NOMO-1 treated with DMSO at 0.1 percent for 48 hours (cell line): Measurements from ENCODE around the gene SHISA9.

Source experiments
- DNase-seq: peaks from one replicate; lab custom pipeline; 2025; ENCODE audit not compliant: unreplicated experiment; lab: John Stamatoyannopoulos, UW

The SHISA9 gene

DNA sequence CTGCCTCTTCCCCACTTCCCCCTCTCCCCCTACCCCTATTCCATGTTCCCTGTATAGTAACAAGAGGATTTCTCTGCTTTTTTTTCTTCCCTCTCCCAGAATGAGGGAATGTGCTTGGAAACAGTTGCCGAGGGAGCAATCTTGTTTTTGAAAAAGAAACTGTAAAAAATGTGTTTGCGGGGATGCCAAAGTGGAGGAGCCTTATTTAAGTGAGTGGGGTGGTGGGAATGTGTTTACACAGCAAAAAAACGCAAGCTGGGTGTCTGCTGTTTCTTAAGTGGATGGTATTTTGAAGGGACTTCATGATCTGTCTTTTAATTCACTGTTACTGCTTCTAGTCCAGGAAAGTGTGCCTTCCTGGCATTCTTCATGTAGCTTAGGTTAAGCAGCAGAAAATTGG lies 254.4 kb downstream of the SHISA9 start:
- no peak for DNase-seq

DNA sequence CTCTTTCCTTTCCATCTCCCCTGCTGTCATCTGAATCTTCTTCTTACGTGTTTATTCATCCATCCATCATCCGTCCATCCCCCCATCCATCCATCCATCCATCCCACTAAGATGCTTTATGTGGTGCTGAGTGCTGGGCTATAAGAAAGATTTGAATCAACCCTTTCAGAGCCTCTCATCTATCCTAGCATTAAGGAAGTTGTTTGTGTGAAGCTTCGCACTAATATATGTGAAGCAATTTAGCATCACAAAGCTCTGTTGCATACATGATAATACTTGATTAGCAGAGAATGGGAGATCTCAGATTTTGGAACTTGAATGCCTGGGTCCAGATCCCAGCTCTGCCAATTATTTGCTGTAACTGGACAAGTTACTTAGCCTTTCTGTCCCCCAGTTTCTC lies 255.7 kb downstream of the SHISA9 start:
- DNase-seq, result no peak

GRCh38 chr16:13158427-13158826 lies 257.0 kb downstream of the SHISA9 start:
- DNase-seq, result no peak

- DNase-seq, result no peak
Observed at GRCh38 chr16:13165024-13165423, 263.6 kb downstream of the SHISA9 start.

GRCh38 chr16:13168091-13168572 lies 266.7 kb downstream of the SHISA9 start:
- DNase-seq, result no peak

DNA sequence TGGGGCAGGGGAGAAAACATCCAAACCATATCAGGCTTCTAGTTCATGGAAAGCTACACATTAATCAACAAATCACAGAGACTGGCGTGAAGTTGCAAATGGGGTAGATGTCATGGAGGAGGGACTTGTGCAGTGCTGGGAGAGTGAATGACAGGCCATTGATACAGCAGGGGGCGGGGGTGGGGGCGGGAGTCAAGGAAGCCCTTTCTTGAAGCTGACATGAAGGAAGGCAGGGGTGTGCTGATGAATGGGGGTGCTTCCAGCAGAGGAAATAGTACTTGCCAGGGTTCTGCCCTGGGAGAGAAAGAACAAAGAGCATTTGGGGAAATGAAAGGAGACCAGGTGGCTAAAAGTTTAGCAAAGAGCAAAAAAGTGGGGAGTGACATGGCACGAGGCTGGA lies 269.9 kb downstream of the SHISA9 start:
- no peak for DNase-seq

- no peak for DNase-seq
Observed at GRCh38 chr16:13176711-13177110, 275.3 kb downstream of the SHISA9 start.

DNA sequence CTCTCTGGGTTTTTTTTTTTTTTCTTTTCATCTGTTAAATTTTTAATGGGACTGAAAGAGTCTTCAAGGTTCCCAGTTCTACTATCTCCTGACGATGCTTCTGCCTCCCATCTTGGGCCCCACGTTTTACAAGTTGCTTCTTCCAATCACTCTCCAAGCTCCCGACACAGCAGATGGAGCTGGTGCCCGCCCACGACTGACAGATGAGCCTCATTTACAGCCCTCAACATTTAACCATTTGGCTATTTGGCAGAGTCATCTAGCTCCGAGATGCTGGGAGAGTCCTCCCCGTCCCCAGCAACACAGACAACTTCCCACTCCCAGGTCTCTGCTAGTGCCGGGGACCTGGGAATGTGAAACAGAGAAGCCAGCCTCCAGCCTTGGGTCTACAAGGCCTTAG lies 276.9 kb downstream of the SHISA9 start:
- DNase-seq, result no peak

- DNase-seq, result no peak
Observed at GRCh38 chr16:13181432-13181831, 280.0 kb downstream of the SHISA9 start.

- no peak for DNase-seq
Observed at GRCh38 chr16:13186813-13187212, 285.4 kb downstream of the SHISA9 start.

GRCh38 chr16:13189250-13189649 lies 287.9 kb downstream of the SHISA9 start:
- no peak for DNase-seq

- DNase-seq, result no peak
Observed at GRCh38 chr16:13193721-13194120, 292.3 kb downstream of the SHISA9 start.

DNA sequence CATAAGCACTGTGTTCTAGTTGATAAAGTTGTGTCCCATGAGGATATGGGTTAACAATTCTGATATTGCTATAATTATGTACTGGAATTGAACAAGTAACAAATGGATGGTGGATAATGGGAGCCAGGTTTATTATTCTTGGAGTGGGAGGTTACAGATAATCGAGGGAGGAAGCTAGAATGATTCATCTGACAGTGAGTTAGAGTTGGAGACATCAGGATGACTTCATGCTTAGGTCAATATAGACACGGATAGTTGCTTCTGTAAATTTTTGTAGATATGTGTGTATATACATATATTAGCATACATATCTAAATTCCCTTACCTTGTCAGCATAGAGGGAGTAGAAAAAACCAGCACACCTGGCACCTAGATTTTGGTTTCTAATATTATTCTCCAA lies 293.4 kb downstream of the SHISA9 start:
- DNase-seq, result no peak

DNA sequence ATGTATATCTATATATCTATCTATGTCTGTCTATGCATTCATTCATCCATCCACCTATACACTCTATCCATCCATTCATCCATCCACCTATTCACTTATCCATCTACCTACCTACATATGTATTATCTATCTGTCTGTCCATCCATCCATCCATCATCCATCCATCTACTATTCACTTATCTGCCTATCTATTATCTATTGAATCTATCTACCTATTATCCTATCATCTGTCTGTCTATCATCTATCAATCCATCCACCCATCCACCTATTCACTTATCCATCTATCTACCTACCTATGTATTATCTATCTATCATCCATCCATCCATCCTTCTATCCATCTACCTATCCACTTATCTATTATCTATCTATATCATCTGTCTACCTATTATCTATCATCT lies 302.3 kb downstream of the SHISA9 start:
- no peak for DNase-seq

GRCh38 chr16:13205352-13205751 lies 304.0 kb downstream of the SHISA9 start:
- no peak for DNase-seq

GRCh38 chr16:13206606-13207005 lies 305.2 kb downstream of the SHISA9 start:
- no peak for DNase-seq

- no peak for DNase-seq
Observed at GRCh38 chr16:13207151-13207550, 305.8 kb downstream of the SHISA9 start.

DNA sequence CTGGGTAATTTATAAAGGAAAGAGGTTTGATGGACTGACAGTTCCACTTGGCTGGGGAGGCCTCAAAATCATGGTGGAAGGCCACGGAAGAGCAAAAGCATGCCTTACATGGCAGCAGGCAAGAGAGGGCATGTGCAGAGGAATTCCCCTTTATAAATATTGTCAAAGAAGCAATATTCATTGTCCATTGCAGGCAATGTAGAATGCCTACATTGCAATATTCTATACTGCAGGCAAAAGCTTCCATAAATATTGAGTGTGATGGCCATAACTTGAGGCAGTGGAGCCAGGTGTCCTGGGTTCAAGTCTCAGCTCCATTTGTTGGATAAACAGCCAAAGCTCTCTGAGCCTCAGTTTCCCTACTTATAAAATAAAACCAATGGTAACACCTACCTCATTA lies 322.3 kb downstream of the SHISA9 start:
- no peak for DNase-seq

GRCh38 chr16:13229039-13229438 lies 327.6 kb downstream of the SHISA9 start:
- DNase-seq, result no peak

DNA sequence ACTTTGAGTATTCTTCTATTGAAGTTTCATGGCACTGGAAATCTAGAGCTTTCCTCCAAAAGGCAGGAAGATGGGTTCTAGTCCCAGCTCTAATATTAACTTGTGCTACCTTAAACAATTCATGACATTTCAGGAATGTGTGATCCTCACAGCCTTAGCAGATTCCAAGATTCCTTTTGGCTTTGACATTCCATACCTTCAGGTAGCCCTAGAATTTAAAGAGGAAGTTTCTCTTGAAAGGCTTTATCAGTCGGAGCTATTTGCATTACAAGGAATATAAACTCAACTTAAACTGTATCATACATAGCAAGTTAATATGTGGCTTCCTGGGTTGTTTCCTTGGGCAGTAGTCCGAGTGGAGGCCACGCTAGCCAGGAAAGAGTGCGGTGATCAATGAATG lies 330.0 kb downstream of the SHISA9 start:
- DNase-seq, result no peak

DNA sequence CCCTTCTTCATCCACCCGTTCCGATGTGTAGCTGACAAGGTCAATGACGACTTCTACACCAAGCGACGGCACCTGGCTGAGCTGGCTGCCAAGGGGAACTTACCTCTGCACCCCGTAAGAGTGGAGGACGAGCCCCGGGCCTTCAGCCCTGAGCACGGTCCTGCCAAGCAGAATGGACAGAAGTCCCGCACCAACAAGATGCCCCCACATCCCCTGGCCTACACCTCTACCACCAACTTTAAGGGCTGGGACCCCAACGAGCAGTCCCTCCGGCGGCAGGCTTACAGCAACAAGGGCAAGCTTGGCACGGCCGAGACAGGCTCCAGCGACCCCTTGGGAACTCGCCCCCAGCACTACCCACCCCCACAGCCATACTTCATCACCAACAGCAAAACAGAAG lies 333.6 kb downstream of the SHISA9 start:
- DNase-seq, result no peak

GRCh38 chr16:13236308-13236707 lies 334.9 kb downstream of the SHISA9 start:
- no peak for DNase-seq

- no peak for DNase-seq
Observed at GRCh38 chr16:13238182-13238581, 336.8 kb downstream of the SHISA9 start.

GRCh38 chr16:13242201-13242600 lies 340.8 kb downstream of the SHISA9 start:
- no peak for DNase-seq
